ENCODE measurements around the gene CBX6. TPM values are rescaled to one million over a fixed set of nuclear protein-coding genes. Genes with fewer than 3 reads are reported as not detected.

Gene CBX6
- total RNA-seq = 13.7 and 32.5 TPM in 2 replicates

DNA sequence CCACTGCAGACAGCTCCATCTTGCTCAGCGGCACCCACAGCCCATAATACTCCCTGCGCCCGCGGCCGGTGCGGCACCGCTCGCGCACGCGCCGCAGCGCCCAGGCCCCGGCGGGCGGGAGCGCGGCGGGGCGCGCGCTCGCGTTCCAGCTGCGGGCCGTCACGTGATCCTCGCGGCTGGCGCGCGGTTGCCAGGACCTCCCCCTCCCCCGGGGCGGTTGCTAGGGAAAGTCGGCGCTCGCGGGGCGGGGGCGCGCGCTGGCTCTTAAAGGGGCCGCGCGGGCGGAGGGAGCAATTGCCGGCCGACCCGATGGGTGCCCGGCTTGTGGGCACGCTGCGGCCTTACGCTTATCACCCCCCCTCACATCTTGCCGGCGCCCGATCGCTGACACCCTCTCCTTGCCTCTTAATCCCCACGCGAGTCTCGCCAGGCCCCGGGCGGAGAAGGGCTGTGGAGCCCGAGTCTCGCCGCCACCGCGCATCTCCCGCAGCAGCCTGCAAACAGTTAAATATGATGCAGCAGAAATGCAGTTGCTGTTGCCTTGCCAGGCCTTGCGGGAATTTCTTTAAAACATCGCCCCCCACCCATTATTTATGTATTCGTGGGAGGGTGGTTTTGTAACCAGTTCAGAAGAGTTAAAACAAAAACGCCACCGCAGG, at the start of gene CBX6:
TSS of gene CBX6 (minus strand) at position 45 of the 659 bp plus-strand sequence. CDS start at position 19, 26 bp downstream.

DNA sequence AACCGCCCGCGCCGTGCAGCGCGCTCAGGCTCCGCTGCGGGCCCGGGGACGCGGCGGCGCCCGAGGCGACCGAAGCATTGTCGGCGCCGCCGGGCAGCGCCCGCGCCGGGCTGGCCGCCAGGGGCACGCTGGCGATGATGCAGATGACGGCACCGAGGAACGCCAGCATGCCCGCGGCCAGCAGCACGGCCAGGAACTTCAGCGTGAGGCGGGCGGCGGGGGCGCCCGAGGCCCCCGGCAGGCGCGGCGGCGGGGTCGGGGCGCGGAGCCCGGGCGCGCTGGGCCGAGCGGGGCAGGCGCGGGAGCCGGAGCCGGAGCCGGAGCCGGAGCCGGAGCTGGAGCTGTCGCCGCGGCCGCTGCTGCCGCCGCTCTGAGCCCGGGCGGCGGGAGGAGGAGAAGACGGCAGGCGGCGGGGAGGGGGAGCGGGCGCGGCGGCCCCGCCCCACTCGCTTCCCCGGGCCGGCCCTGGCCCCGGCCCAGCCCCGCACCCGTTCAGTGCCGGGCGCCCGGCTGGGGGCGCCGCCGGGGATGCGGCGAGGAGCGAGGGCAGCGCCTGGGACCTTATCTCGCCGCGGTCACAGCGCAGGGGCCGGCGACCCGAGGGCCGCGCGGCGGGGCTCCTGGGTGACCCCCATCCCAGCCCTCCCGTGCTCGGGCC, 28.2 kb downstream of the CBX6 start, which contains the start of gene NPTXR:
TSS of gene NPTXR (minus strand) at position 372 of the 658 bp plus-strand sequence.

Other genes starting within 250 kb of the CBX6 start
- 0.34 and 1.4 TPM in 2 replicates for gene FAM227A, start 215.8 kb downstream of the CBX6 start, total RNA-seq
- gene CBY1, start 215.6 kb downstream of the CBX6 start, total RNA-seq = 15.8 and 22.2 TPM in 2 replicates
- 32.9 and 78.6 TPM in 2 replicates for gene TOMM22, start 190.3 kb downstream of the CBX6 start, total RNA-seq
- 93.3 and 129 TPM in 2 replicates for gene JOSD1, start 171.3 kb downstream of the CBX6 start, total RNA-seq
- gene GTPBP1, start 166.3 kb downstream of the CBX6 start, total RNA-seq = 21.9 and 47.3 TPM in 2 replicates
- 21.5 and 69.4 TPM in 2 replicates for gene SUN2, start 116.2 kb downstream of the CBX6 start, total RNA-seq
- gene DNAL4, start 78.1 kb downstream of the CBX6 start, total RNA-seq = 29.1 and 38.3 TPM in 2 replicates
- gene NPTXR, start 28.2 kb downstream of the CBX6 start, total RNA-seq = under 0.01 and 5.7 TPM in 2 replicates
- 0.64 and 5.8 TPM in 2 replicates for gene APOBEC3A, start 85.4 kb upstream of the CBX6 start, total RNA-seq
- 0.34 and 0.50 TPM in 2 replicates for gene APOBEC3B, start 110.1 kb upstream of the CBX6 start, total RNA-seq
- 7.5 and 13.0 TPM in 2 replicates for gene APOBEC3C, start 142.0 kb upstream of the CBX6 start, total RNA-seq
- 0.34 and 0.93 TPM in 2 replicates for gene APOBEC3D, start 148.9 kb upstream of the CBX6 start, total RNA-seq
- 2.1 and 4.3 TPM in 2 replicates for gene APOBEC3F, start 168.6 kb upstream of the CBX6 start, total RNA-seq
- 1.4 and 4.8 TPM in 2 replicates for gene APOBEC3G, start 205.1 kb upstream of the CBX6 start, total RNA-seq
- gene APOBEC3H, start 225.0 kb upstream of the CBX6 start, total RNA-seq = not detected in 2 replicates